ENCODE measurements around the gene PAWR.
"Not testable (repeated sequence)": the region's sequence is repeated elsewhere in the genome, so short reads cannot be mapped to it uniquely, and the experiment has no call there.

The PAWR gene

DNA sequence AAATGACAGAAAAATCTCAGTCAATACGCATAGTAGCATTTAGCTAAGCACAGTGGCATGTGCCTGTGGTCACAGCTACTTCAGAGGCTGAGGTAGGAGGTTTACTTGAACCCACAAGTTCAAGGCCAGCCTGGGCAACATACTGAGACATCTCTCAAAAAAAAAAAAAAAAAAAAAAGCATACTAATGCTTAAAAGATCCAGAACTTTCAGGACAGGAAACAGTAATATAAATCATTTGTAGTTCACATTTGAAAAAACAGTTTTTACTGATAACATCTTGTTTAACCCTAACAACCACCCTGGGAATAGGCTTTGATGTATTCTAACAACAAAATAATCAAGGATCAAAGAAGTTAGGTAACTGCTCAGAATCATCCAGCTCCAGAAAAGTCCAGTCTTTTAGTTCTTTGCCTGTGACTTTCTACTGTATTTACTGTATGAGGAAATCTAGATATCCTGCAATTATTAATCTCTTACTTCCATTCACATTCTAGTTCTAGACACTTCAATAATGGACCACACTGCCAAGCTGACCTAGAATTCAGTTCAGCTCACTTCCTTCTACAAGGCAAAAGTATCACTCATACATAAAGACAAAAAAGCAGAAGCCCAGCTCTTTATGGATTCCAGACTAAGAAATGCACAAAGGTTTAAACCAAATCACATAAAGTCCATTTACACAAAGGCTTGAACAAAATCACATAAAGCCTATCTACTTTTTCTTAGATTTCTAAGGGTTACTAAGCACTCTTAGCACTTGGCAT is 28.5 kb downstream of the PAWR start:
- Histone ChIP-seq H3K4me2 (ENCODE audit: low read length) (no peak overlapping the region), H3K36me3 (ENCODE audit: insufficient read depth, low read length) (no peaks in the 10 kb centered on the region), H3K9ac (ENCODE audit: low read depth, low read length) (no peak overlapping the region)

DNA sequence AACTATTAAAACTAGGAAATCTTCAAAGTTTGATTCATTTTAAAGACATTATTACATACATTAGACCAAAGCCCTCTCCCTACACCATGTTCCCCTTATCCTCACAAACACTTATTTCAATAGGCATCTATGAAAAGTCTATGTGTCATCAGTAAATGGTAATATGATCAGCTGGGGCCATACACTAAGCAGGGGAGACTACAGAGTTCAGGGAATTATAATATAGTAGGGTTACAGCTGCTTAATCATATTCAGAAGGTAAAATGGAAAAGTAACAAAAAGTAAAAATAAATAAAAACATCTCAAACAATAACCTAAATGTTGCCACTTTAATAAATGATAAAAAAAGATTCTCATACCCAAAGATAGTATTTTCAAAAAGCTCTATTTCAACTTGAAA is 29.1 kb downstream of the PAWR start:
- Histone ChIP-seq H3K4me3 (ENCODE audit: low read length) (no peak overlapping the region), H3K4me1 (ENCODE audit: control insufficient read depth, insufficient read depth, low read length) (peaks cover 8% of the 10 kb centered on the region), H3K36me3 (ENCODE audit: insufficient read depth, low read length) (no peaks in the 10 kb centered on the region), H3K27me3 (ENCODE audit: control insufficient read depth, insufficient read depth, low read length) (no peaks in the 10 kb centered on the region), H3K4me2 (ENCODE audit: low read length) (no peak overlapping the region), H3K9ac (ENCODE audit: low read depth, low read length) (no peak overlapping the region), H3K9me3 (replicated peaks; ENCODE audit: low read length) (no peaks in the 10 kb centered on the region)

More for the DNA sequence above, 28.5 kb downstream of the PAWR start:
- H3K4me1 ChIP-seq (ENCODE audit: control insufficient read depth, insufficient read depth, low read length), result peaks cover 8% of the 10 kb centered on the region
- no peak overlapping the region for H3K4me3 ChIP-seq (ENCODE audit: low read length)
- H3K27me3 ChIP-seq (ENCODE audit: control insufficient read depth, insufficient read depth, low read length), result no peaks in the 10 kb centered on the region
- H3K9me3 ChIP-seq (replicated peaks; ENCODE audit: low read length), result no peaks in the 10 kb centered on the region

DNA sequence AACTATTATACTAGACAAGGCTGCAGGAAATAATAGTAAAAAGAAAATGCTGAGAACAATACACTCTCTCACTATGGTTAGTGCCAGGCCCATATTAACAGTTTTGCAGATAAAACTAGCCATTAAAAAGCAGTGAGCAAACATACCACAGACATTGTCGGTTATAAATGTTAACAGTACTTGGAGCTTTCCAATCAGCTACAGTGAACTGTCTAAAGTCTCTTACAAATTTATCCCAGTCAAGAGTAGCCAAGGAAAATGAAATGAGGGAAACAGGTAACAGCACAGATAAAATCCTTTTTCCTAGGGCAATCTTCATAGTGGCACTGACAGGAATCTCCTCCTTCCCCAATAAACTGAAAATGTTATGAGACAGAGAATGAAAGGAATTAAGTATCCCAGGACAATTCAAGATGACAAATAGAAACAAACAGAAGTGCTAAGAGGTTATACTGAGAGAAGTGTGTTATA is 30.8 kb downstream of the PAWR start:
- no peaks in the 10 kb centered on the region for H3K27me3 ChIP-seq (ENCODE audit: control insufficient read depth, insufficient read depth, low read length)
- H3K36me3 ChIP-seq (ENCODE audit: insufficient read depth, low read length), result no peaks in the 10 kb centered on the region
- no peak overlapping the region for H3K9ac ChIP-seq (ENCODE audit: low read depth, low read length)
- H3K4me3 ChIP-seq (ENCODE audit: low read length), result no peak overlapping the region
- no peaks in the 10 kb centered on the region for H3K9me3 ChIP-seq (replicated peaks; ENCODE audit: low read length)
- H3K4me1 ChIP-seq (ENCODE audit: control insufficient read depth, insufficient read depth, low read length), result peaks cover 8% of the 10 kb centered on the region
- H3K4me2 ChIP-seq (ENCODE audit: low read length), result no peak overlapping the region

DNA sequence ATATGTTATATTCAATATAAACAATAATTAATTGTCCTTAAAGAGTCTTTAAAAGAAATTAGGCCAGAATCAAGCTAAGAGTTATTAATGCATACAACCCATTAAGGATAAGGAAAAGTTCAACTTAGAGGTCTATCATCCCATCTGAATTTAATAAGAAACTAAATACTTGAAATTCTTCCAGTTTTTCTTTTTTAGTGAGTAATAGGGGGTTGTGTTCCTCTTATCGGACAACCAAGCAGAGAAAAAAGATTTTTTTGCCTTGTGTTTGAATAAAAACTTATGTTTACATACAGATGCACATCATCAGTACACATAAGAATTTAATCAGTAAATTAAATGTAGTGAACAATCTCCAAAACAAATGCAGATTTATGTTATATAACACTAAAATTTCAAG is 32.5 kb downstream of the PAWR start:
- peaks cover 8% of the 10 kb centered on the region for H3K4me1 ChIP-seq (ENCODE audit: control insufficient read depth, insufficient read depth, low read length)
- no peak overlapping the region for H3K9ac ChIP-seq (ENCODE audit: low read depth, low read length)
- H3K4me2 ChIP-seq (ENCODE audit: low read length), result no peak overlapping the region
- no peaks in the 10 kb centered on the region for H3K27me3 ChIP-seq (ENCODE audit: control insufficient read depth, insufficient read depth, low read length)
- H3K9me3 ChIP-seq (replicated peaks; ENCODE audit: low read length), result no peaks in the 10 kb centered on the region
- no peak overlapping the region for H3K4me3 ChIP-seq (ENCODE audit: low read length)
- no peaks in the 10 kb centered on the region for H3K36me3 ChIP-seq (ENCODE audit: insufficient read depth, low read length)

DNA sequence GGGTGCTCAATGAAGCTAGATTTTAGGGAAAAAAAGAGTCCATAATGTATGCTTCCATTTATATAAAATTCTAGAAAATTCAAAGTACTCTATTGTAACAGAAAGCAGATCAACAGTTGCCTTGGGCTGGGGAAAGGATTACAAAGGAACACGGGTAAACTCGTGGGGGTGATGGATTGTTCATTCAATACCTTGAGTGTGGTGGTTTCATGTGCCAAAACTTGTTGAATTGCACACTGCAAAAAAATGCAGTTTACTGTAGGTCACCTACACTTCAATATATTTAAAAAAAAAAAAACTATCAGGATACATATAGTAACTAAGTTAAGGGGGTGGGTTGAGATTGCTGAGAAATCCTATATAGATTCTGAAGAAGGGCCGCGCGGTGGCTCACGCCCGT is 33.6 kb downstream of the PAWR start:
- H3K27me3 ChIP-seq (ENCODE audit: control insufficient read depth, insufficient read depth, low read length), result no peaks in the 10 kb centered on the region
- H3K4me1 ChIP-seq (ENCODE audit: control insufficient read depth, insufficient read depth, low read length), result peaks cover 8% of the 10 kb centered on the region
- H3K4me2 ChIP-seq (ENCODE audit: low read length), result no peak overlapping the region
- no peaks in the 10 kb centered on the region for H3K9me3 ChIP-seq (replicated peaks; ENCODE audit: low read length)
- H3K4me3 ChIP-seq (ENCODE audit: low read length), result no peak overlapping the region
- no peaks in the 10 kb centered on the region for H3K36me3 ChIP-seq (ENCODE audit: insufficient read depth, low read length)
- no peak overlapping the region for H3K9ac ChIP-seq (ENCODE audit: low read depth, low read length)

DNA sequence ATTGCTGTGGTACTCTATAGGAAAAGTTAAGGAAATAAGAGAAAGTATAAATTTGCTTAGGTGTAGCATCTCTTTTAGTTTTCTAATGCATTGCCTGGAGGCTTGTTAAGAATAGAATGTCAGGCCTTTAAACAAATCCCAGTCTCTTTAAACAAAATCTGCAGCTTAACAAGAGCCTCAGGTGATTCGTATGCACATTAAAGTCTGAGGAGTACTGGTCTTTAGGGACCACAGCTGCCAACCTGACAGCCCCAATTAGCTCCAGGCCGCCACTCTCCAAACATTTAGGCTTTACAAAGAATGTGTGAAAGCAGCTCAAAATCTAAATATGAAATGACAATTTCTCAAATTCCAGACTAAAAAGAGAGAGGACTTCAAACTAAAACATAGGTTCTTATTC is 35.7 kb downstream of the PAWR start:
- Histone ChIP-seq H3K9me3 (replicated peaks; ENCODE audit: low read length) (no peaks in the 10 kb centered on the region), H3K4me2 (ENCODE audit: low read length) (no peak overlapping the region), H3K4me1 (ENCODE audit: control insufficient read depth, insufficient read depth, low read length) (no peaks in the 10 kb centered on the region), H3K4me3 (ENCODE audit: low read length) (no peak overlapping the region), H3K9ac (ENCODE audit: low read depth, low read length) (no peak overlapping the region), H3K36me3 (ENCODE audit: insufficient read depth, low read length) (no peaks in the 10 kb centered on the region), H3K27me3 (ENCODE audit: control insufficient read depth, insufficient read depth, low read length) (no peaks in the 10 kb centered on the region)

DNA sequence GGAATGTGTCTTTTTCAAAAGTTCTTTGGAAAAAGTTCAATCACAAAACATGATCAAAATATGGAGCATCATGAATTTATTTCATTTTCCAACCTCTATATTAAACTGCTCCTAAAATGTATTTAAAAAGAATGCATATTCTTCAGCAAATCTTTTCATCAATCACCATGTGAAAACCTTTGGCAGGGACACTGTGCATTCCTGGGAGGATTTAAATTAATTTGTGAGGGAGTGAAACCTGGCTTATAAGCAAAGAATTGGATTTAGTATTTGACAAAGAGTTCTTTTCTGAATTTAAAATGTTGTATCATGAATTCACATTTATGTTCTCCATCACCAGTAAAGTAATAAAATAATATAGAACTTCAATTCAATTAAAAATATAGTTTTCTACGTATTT is 38.2 kb downstream of the PAWR start:
- no peak overlapping the region for H3K9ac ChIP-seq (ENCODE audit: low read depth, low read length)
- H3K4me2 ChIP-seq (ENCODE audit: low read length), result no peak overlapping the region
- no peaks in the 10 kb centered on the region for H3K27me3 ChIP-seq (ENCODE audit: control insufficient read depth, insufficient read depth, low read length)
- no peaks in the 10 kb centered on the region for H3K36me3 ChIP-seq (ENCODE audit: insufficient read depth, low read length)
- H3K4me1 ChIP-seq (ENCODE audit: control insufficient read depth, insufficient read depth, low read length), result no peaks in the 10 kb centered on the region
- no peak overlapping the region for H3K4me3 ChIP-seq (ENCODE audit: low read length)
- H3K9me3 ChIP-seq (replicated peaks; ENCODE audit: low read length), result no peaks in the 10 kb centered on the region

DNA sequence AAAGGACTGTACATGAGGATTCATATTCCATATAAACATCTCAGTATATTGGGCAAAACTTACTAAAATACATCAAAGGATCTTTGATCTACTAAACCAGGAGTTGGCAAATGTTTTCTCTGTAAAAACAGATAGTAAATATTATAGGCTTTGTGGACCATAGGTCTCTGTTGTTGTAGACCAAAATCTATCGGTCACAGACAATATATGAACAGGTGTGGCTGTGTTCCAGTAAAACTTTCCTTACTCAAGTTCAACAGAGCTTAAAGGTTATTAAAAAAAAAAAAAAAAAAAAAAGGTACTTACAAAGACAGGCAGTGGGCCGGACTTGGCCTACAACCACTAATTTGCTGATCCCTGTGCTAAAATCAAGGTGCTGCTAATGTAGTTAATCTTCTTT is 40.3 kb downstream of the PAWR start:
- Histone ChIP-seq H3K27me3 (ENCODE audit: control insufficient read depth, insufficient read depth, low read length) (no peaks in the 10 kb centered on the region), H3K4me2 (ENCODE audit: low read length) (no peak overlapping the region), H3K36me3 (ENCODE audit: insufficient read depth, low read length) (no peaks in the 10 kb centered on the region)

DNA sequence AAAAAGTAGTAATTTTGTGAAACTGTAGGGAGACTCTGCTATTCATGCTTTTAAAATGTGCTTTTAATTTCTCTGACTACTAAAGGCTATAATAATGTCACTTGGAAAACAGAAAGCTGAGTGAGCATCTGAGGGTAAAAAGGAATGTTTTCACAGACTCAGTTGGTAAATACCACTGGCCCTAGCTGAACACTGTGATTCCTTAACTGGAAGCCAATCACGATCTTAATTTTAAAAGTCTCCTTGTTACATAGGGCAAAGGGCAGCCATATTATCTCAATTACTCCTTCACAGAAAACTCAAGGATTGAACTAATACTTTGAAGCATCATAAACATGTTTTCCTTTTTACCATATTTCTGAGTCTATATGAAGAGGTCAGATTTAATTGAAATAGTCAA is 41.9 kb downstream of the PAWR start:
- no peaks in the 10 kb centered on the region for H3K9me3 ChIP-seq (replicated peaks; ENCODE audit: low read length)
- no peaks in the 10 kb centered on the region for H3K27me3 ChIP-seq (ENCODE audit: control insufficient read depth, insufficient read depth, low read length)
- H3K36me3 ChIP-seq (ENCODE audit: insufficient read depth, low read length), result no peaks in the 10 kb centered on the region
- H3K4me1 ChIP-seq (ENCODE audit: control insufficient read depth, insufficient read depth, low read length), result no peaks in the 10 kb centered on the region
- no peak overlapping the region for H3K9ac ChIP-seq (ENCODE audit: low read depth, low read length)
- H3K4me3 ChIP-seq (ENCODE audit: low read length), result no peak overlapping the region
- no peak overlapping the region for H3K4me2 ChIP-seq (ENCODE audit: low read length)

More for the DNA sequence above, 40.3 kb downstream of the PAWR start:
- H3K9me3 ChIP-seq (replicated peaks; ENCODE audit: low read length), result no peaks in the 10 kb centered on the region
- H3K4me3 ChIP-seq (ENCODE audit: low read length), result no peak overlapping the region
- no peak overlapping the region for H3K9ac ChIP-seq (ENCODE audit: low read depth, low read length)
- no peaks in the 10 kb centered on the region for H3K4me1 ChIP-seq (ENCODE audit: control insufficient read depth, insufficient read depth, low read length)

DNA sequence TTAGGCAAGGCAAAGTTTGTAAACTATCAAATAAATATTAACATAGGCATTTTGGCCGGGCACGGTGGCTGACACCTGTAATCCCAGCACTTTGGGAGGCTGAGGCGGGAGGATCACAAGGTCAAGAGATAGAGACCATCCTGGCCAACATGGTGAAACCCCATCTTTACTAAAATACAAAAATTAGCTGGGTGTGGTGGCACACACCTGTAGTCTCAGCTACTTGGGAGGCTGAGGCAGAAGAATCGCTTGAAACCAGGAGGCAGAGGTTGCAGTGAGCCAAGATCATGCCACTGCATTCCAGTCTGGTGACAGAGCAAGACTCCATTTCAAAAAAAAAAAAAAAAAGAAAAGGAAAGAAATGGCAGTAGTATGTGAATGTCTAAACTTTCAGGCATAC is 43.9 kb downstream of the PAWR start:
- H3K4me1 ChIP-seq (ENCODE audit: control insufficient read depth, insufficient read depth, low read length); H3K9me3 ChIP-seq (replicated peaks; ENCODE audit: low read length); H3K9ac ChIP-seq (ENCODE audit: low read depth, low read length); H3K27me3 ChIP-seq (ENCODE audit: control insufficient read depth, insufficient read depth, low read length); H3K4me2 ChIP-seq (ENCODE audit: low read length); H3K36me3 ChIP-seq (ENCODE audit: insufficient read depth, low read length); H3K4me3 ChIP-seq (ENCODE audit: low read length): not testable (repeated sequence)

DNA sequence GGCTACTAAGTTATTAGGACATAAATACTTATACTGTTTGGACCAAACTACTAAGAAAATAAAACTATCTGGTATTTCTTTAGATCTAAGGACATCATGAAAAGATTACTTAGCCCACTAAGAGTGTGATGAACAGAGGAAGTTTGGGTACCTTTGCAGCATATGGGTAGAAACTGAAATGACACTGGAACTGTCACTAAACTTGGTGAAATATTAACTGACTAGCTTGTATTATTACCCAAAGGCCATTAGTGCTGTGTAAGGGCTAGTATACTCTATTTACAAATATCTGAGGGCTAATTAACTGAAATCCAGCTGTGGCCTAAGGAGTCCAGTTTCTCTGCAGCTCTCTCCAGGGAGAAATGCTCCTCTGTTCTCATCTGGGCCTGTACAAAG is 45.5 kb downstream of the PAWR start:
- Histone ChIP-seq H3K9me3 (replicated peaks; ENCODE audit: low read length) (no peaks in the 10 kb centered on the region), H3K4me2 (ENCODE audit: low read length) (no peak overlapping the region), H3K9ac (ENCODE audit: low read depth, low read length) (no peak overlapping the region), H3K4me1 (ENCODE audit: control insufficient read depth, insufficient read depth, low read length) (no peaks in the 10 kb centered on the region), H3K36me3 (ENCODE audit: insufficient read depth, low read length) (peaks cover 4% of the 10 kb centered on the region), H3K27me3 (ENCODE audit: control insufficient read depth, insufficient read depth, low read length) (no peaks in the 10 kb centered on the region), H3K4me3 (ENCODE audit: low read length) (no peak overlapping the region)
